Dedifferentiated amniotic fluid mesenchymal stem cell (primary cell): ENCODE data around the gene SLC6A5.

Experiments
- DNase-seq: peaks from one replicate; pipeline ENCODE4 v3.0.0-alpha.2; 2016; ENCODE audit errors: extremely low spot score

The SLC6A5 gene

DNA sequence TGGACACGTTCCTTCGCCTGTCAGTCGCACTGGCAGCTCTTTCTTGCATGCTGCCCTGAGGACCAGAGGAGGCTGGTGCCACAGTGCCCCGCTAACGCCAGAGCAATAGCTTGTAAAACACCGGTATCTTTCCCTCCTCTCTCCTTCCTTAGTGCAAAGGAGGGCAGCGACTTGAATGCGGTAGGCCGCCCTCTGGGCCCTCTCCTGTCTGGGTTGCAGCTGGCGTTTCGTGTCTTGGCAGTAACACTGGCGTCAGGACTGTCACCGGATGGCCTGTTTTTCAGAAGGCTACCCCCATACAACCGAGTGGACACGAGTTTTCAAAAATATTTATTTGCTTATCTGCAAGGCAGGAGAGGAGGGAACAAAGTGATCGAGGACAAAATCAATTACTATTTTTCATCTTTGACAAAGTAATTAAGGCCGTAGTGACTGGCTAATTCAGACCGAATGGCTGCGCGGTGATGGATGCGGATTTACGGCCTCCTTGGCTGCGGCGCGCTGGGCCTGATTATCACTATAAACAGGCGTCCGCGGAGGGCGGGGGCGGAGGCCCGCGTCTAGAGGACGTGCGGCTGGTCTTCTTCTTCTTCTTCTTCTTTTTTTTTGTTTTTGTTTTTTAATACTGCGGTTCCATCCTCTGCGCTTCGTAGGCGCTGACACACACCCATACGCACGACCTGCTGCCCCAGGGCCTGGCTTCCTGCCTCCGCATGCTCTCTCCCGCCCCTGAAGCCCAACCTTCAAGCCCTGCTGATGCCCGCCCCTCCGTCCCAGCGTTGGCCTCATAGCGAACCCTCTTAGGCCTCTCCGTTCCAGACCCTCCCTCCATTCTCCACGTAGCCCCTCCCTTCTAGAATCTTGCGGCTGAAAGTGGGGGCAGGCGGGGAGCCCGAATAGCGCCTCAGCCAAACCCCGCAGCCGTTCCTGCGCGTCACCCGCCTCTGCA is 2.9 kb upstream of the SLC6A5 start:
- no peak for DNase-seq

DNA sequence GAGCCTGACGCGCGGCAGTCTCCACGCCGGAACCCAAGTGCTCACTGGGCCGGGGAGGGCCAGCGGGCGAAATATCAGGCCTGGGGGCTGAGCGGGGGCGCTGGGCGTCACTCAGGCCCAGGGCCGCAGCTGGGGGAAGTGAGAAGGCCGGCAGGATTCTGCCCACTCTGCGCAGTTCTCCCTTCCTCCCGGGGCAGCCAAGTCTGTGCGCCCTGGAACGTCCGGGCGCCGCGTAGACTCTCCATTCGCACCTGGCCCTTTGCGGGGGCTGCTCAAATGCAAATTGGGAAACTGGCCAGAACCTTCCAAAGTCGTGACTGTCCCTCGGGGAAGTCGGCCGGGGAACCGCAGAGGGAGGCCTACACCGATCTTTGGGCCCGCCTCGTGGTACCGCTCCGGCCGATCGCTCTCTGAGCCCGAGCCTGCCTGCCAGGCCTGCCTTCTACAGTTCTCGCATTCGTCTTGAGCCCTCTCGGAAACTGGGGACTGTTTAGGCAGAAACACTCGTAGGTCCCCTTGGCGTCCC is 2.2 kb upstream of the SLC6A5 start:
- no peak for DNase-seq

- no peak for DNase-seq
These were observed 1.5 kb upstream of the SLC6A5 start for GRCh38 chr11:20597680-20598484.

DNA sequence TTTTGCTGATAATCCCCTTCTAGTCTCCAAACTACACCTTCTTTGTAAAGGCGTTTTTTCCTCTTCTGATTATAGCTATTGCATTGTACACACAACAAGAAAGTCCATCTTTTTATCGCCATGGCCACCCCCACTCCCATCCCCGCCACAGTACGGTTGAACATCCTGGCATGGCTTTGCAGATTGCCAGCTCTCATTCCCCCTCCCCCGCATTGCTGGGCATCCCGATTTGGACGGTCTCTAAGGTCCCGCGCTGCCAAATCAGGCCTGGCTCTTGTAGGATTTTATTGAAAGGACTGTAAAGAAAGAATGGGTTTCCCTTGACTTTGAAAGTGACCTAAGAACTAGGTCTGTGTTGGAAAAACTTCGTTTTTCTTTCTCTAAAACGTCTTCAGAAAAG is 916 bp upstream of the SLC6A5 start:
- no peak for DNase-seq

DNA sequence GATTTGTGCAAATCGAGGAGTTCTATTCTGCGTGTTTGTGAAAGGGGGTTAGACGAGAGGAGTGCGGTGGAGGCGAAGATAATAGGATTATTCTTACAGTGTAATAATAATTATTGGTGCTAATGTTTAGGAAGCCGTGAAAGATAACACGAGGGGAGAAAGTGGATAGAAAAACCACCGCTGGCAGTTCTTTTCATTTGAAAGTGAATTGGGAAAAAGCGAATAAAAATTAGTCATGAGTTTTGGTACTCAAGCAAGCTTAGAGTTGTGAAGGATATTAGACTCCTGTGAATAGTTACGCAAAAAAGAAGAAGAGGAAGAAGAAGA is 575 bp downstream of the SLC6A5 start:
- DNase-seq = no peak

DNA sequence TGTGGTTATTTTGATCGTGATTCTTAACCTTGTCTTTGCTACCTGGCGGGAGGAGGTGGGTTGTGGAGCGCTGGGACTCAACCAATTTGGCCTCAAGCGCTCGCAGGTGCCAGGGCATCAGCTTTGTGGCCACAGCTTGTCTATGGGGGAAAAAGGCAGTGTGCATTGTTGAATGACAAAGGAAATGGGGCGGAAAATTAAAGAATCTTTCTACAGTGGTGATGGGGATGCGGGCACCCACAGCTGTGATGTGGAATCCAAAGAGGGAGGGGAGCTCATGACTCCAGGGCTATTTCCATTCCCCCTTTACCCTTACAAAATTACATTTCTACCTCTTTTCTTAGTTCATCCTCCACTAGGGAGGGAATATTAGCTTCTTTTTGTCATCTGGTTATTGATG is 1.1 kb downstream of the SLC6A5 start:
- DNase-seq = no peak

- no peak for DNase-seq
These were observed 2.0 kb downstream of the SLC6A5 start for GRCh38 chr11:20601221-20601914.

DNA sequence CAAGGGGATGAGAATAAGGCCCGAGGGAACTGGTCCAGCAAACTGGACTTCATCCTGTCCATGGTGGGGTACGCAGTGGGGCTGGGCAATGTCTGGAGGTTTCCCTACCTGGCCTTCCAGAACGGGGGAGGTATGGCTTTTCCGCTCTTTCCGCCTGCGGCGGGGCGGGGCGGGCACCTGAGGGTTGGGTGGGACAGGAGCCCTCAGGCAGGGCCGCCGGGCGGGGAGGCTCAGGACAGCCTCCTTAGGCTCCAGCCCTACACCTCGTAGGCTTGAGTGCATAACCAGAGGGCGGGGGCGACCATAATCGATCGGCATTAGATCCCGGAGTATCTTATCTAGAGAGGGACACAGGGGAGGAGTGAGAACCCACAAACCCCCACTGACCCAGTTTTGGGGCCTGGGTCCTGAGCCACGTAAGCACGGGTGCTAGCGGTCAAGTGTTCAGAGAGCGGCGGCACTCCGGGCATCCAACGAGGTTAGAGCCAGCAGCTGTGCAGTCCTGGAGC is 4.9 kb downstream of the SLC6A5 start:
- no peak for DNase-seq

DNA sequence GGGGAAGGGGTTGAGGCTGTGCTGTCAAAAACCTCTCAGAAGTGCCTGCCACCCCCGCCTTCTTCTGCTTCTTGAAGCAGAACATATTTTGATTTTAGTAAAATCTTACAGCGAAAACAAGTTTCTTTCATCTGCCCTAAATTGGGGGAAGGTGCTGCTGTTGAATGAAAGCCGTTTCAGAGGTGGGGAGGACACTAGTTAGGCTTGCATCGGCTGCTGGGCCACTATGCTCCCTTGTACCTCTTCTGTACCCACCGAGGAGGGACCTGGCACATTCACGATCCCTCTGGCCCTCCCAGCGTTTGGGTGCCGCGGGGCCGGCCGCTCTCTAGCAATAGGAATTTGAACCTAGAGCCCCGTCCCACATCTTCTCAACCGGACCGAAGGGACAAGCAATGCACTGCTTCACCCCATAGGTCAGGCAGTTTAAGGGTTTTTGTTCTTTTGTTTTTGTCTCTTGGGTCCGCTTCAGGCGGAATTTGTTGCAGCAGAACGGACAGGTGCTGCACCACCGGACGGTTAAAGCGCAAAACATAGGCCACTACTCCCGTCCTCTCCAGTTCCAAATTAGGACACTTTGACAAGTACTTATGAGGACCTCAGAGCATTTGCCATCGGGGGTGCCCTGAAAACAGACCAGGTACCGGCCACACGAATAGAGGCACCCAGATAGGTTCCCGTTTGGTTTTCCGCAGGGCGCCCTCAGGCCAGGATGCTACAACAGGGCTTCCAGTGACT is 5.6 kb downstream of the SLC6A5 start:
- no peak for DNase-seq

DNA sequence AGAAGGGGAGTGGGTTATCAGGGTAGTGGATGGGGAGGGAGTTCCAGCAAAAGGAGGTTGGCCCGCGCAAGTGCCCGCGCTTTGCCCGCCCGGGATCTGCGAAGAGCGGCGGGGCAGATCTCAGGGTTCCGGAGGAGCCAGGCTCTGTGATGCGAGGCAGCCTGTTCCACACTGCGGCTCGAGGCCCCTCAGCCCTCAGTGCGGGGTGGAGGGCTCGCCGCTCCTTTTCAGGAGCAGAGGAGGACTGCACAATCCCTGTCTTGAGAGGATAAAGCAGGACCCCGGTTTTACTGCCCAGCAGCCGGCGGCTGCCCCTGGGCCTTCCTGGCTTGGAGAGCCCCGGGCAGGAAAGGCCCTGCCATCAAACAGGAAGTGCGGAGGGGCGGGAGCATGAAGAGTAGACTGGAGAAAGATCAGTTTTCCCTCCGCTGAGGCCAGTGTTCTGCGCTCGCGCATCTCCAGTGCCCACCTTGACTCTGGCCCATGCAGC is 6.2 kb downstream of the SLC6A5 start:
- no peak for DNase-seq

DNA sequence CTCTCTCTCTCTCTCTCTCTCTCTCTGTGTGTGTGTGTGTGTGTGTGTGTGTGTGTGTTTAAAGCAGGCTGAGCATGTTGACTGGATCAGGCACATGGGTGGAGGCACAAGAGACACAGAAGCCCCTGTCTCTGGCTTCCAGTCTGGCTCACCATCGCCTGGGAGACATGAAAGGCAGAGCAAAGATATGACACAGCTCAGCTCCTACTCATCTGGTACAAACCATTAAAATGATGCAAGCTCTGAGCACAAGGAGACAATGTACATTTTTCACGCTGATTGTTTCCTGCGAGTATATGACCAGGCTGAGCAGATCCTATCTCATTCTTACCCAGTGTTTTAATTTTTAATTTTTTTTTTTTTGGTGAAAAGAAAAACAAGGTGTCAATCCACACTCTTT is 9.5 kb downstream of the SLC6A5 start:
- DNase-seq = no peak

DNA sequence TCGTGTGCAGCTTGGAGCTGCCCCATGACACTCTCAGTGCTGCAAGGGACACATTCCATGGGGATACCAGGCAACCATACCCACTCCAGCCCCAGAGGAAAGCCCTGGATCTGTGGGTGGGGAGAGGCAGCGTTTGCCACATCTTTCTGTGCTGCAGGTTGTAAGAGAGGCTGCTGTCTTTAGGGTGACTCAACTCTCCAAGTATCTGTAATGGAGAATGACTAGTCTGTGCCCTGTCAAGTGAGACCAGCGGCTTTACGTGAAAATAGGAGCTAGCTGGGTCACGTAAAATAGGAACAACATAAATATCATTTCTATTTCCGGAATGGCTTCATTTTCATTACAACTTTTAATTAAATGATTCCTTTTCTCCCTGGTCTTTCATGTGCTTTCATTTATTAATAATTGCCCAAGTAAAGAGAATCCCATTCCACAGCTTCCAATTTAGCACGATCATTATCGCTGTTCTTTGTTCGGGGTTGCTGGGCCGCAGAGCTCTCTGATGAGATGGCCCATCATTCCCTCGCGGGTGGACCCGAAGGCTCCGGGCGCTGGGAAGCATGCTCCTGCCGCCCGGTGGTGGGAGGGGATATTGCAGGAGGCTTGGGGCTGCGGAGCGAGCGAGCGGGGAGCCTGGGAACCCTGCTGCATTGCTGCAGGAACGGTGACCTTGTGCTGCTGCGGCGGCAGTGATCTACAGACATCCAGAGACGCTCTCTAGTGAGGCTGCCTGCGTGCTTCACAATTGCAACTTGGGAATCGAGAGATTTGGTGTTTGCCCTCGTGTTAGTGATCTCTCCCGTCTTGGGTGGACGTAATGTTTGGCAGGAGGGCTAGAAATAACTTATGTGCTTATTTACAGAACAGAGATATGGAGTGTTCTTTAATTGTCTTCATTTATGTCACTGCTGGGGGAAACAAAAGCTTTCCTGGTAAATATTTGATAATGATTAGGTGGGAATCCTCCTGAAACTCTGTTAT is 10.6 kb downstream of the SLC6A5 start:
- DNase-seq = peak; percentile 36

DNA sequence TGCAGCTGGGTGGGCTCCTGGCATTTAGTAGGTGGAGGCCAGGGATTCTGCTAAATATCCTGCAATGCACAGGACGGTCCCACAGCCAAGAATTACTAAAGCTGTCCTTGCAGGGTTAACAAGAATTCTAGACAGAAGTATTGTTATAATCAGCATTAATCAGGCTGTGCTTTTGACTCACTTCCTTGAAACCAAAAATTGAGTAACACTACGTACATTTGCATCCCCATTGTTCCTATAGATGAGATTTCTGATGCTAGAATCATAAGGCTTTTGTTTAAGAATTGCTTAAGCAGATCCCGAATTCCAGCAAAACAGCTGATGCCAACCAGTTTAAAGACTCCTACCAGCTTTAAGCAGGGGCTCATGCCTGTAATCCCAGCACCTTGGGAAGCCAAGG is 11.4 kb downstream of the SLC6A5 start:
- no peak for DNase-seq

GRCh38 chr11:20611445-20611844 is 12.0 kb downstream of the SLC6A5 start:
- no peak for DNase-seq

DNA sequence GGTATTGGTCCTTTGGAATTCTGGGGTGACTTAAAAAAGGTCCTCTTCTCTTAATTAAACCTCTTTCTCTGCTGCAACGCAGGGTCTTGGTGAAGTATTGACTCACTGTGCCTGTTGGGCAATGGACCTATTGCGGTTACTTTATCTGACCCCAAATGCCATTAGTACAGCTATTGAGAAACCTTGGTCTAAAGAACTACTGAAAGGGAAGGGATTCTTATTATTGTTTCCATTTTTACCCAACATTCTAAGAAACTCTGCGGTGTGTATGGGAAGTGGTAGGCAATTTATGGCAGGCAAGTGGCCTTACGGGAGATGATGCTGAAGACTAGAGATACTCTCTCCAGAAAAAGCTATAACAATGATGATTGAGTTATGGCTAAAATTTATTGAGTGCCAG is 12.5 kb downstream of the SLC6A5 start:
- no peak for DNase-seq

- DNase-seq = no peak
These were observed 13.0 kb downstream of the SLC6A5 start for GRCh38 chr11:20612416-20612815.

- DNase-seq = no peak
These were observed 17.5 kb downstream of the SLC6A5 start for GRCh38 chr11:20616920-20617319.

GRCh38 chr11:20617346-20618005 is 18.1 kb downstream of the SLC6A5 start:
- DNase-seq = no peak

GRCh38 chr11:20618083-20618482 is 18.7 kb downstream of the SLC6A5 start:
- no peak for DNase-seq
